ENCODE results near the gene PARD3B. TPM values are rescaled to one million over a fixed set of nuclear protein-coding genes. Genes with fewer than 3 reads are reported as not detected.

Gene PARD3B
- total and polyA plus RNA-seq, 2 of the 8 experiments (the other 6 are each of a cell fraction or from before 2014, with no cell fraction given): 1.2 to 5.7 TPM

DNA sequence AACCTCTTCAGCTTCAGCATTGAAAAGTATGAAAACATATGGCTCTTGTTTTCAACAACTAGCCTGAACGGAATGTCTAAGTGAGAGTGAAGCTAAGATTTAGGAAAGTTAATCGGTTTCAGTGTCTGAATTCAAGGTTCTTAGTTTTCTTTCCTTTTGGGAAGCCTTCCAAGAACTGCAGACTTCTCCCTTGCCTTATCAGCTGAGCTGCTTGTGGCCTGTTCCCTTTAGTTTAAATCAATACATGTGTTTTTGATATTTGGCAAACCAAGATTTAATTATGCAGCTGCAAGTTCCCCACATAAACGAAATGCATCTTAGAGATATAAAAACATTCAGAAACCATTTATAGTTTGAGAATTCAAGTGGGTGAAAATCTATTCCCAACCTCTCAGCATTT, 862.7 kb downstream of the PARD3B start:
- no peak overlapping the region for H2AK5ac ChIP-seq (ENCODE audit: low read depth, low read length)
- CTCF ChIA-PET (ENCODE audit: partially characterized antibody): no interaction called here

More for the DNA sequence above, 862.7 kb downstream of the PARD3B start:
- Histone ChIP-seq H4K20me1 (replicated peaks in 1 of 2; ENCODE audit: control insufficient read depth in 1 of 2, insufficient read depth in 2 of 2, low read length in 2 of 2) (no peaks in the 10 kb centered on the region), H3K79me2 (ENCODE audit: control insufficient read depth in 1 of 2, insufficient read depth in 2 of 2, low read length in 2 of 2) (no peaks in the 10 kb centered on the region), H4K5ac (ENCODE audit: insufficient read length, low read depth, low read length) (no peak overlapping the region), H3K27me3 (replicated peaks in 1 of 4; ENCODE audit: control insufficient read depth in 3 of 4, extremely low read depth in 1 of 4, insufficient read depth in 3 of 4, low read length in 3 of 4) (no peaks in the 10 kb centered on the region), H2BK5ac (ENCODE audit: low read depth, low read length) (no peak overlapping the region), H3K4me2 (ENCODE audit: insufficient read depth in 1 of 2, low read depth in 2 of 2, low read length in 2 of 2) (no peak overlapping the region), H3K23me2 (ENCODE audit: low read depth, low read length) (no peaks in the 10 kb centered on the region), H4K91ac (replicated peaks; ENCODE audit: insufficient read length, low read length) (no peak overlapping the region), H2BK120ac (replicated peaks; ENCODE audit: low read depth, low read length) (no peak overlapping the region), H3K9ac (replicated peaks in 1 of 4; ENCODE audit: extremely low read depth in 1 of 4, low read depth in 3 of 4, low read length in 3 of 4) (no peak overlapping the region), H3K27ac (ENCODE audit: low read depth, low read length) (no peak overlapping the region), H3K18ac (ENCODE audit: extremely low read depth, low read length) (no peak overlapping the region), H3K4me1 (replicated peaks in 1 of 4; ENCODE audit: control insufficient read depth in 3 of 4, insufficient read depth in 4 of 4, low read length in 3 of 4) (no peaks in the 10 kb centered on the region), H3K23ac (ENCODE audit: insufficient read length) (no peak overlapping the region), H3K9me3 (ENCODE audit: insufficient read depth in 2 of 2, low read depth in 1 of 2, low read length in 1 of 2) (no peaks in the 10 kb centered on the region), H2BK15ac (ENCODE audit: low read length) (no peak overlapping the region), H3K36me3 (ENCODE audit: control insufficient read depth in 2 of 4, insufficient read depth in 4 of 4, low read length in 3 of 4) (no peaks in the 10 kb centered on the region), H3K4ac (replicated peaks; ENCODE audit: insufficient read length, low read depth, low read length) (no peak overlapping the region), H3K4me3 (ENCODE audit: extremely low read depth in 1 of 4, insufficient read depth in 2 of 4, low read depth in 3 of 4, low read length in 4 of 4) (no peak overlapping the region), H3K79me1 (ENCODE audit: low read depth, low read length) (no peaks in the 10 kb centered on the region), H2BK20ac (ENCODE audit: low read length) (no peak overlapping the region), H3K14ac (ENCODE audit: insufficient read length) (no peak overlapping the region), H2AFZ (ENCODE audit: low read length) (no peak overlapping the region), H4K8ac (ENCODE audit: extremely low read depth, insufficient read depth, low read length) (no peak overlapping the region), H3K56ac (replicated peaks; ENCODE audit: insufficient read length, low read depth, low read length) (no peak overlapping the region), H2BK12ac (ENCODE audit: low read depth, low read length) (no peak overlapping the region)
- 81% methylated on average over 3 of the region's 3 CpGs; no CpG with 5 or more reads in 1 of the 2 experiments for WGBS, 2 experiments (ENCODE audit: extremely low coverage in 1 of 2, insufficient coverage in 1 of 2, insufficient read length in 1 of 2, insufficient replicate concordance in 2 of 2, low coverage in 1 of 2, low lambda C conversion rate in 2 of 2, missing lambda C conversion rate in 1 of 2)
- FAIRE-seq (no peak), DNase-seq (ENCODE audit: low read depth in 1 of 2, low spot score in 2 of 2) (no peak)
- POLR2A ChIA-PET (ENCODE audit: partially characterized antibody): no interaction called here
- no peak for TF ChIP-seq SIRT6 (IDR thresholded peaks at IDR 0.05; ENCODE audit: low read length)
- TF ChIP-seq EZH2 (IDR thresholded peaks at IDR 0.05; ENCODE audit: low read depth, low read length, severe bottlenecking): no peak
- TF ChIP-seq, protein P1, sequence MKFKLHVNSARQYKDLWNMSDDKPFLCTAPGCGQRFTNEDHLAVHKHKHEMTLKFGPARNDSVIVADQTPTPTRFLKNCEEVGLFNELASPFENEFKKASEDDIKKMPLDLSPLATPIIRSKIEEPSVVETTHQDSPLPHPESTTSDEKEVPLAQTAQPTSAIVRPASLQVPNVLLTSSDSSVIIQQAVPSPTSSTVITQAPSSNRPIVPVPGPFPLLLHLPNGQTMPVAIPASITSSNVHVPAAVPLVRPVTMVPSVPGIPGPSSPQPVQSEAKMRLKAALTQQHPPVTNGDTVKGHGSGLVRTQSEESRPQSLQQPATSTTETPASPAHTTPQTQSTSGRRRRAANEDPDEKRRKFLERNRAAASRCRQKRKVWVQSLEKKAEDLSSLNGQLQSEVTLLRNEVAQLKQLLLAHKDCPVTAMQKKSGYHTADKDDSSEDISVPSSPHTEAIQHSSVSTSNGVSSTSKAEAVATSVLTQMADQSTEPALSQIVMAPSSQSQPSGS (IDR thresholded peaks at IDR 0.05; ENCODE audit: low read length): no peak
- TF ChIP-seq NRF1 (IDR thresholded peaks at IDR 0.05; ENCODE audit: low read depth, low read length): no peak
- TF ChIP-seq TAF7 (optimal IDR thresholded peaks at IDR 0.05; ENCODE audit: borderline replicate concordance, low read depth, low read length): no peak
- no peak for TF ChIP-seq CTBP2 (IDR thresholded peaks at IDR 0.05; ENCODE audit: borderline replicate concordance, insufficient read depth, insufficient read length, low read length)
- no peak for TF ChIP-seq KDM1A (IDR thresholded peaks at IDR 0.05; ENCODE audit: borderline replicate concordance, low read length)
- no peak for TF ChIP-seq JUND (IDR thresholded peaks at IDR 0.05; ENCODE audit: low read length)
- no peak for TF ChIP-seq MAFK (IDR thresholded peaks at IDR 0.05; ENCODE audit: low read depth, low read length)
- no peak for TF ChIP-seq TAF1 (IDR thresholded peaks at IDR 0.05; ENCODE audit: low read depth, low read length)
- TF ChIP-seq KDM4A (IDR thresholded peaks at IDR 0.05; ENCODE audit: low read depth, low read length, severe bottlenecking): no peak
- TF ChIP-seq CREB1 (IDR thresholded peaks at IDR 0.05): no peak

Measured in H1 (cell line).